Neuron (in vitro differentiated cells): ENCODE data around the gene MPPE1.
A peak's percentile ranks its signal among the peaks of the same experiment; 100 is the strongest.

Experiments
- H2AFZ ChIP-seq: one replicate; pipeline ENCODE4 v1.6.1; 2013; ENCODE audit warnings: low read depth, mild to moderate bottlenecking, inconsistent platforms, low read length, moderate library complexity
- H3K27me3 ChIP-seq: one replicate; pipeline ENCODE4 v1.6.1; 2013; ENCODE audit warnings: low read length; ENCODE audit not compliant: insufficient read depth
- H3K36me3 ChIP-seq: one replicate; pipeline ENCODE4 v1.6.1; 2013; ENCODE audit warnings: low read length; ENCODE audit not compliant: insufficient read depth
- H3K4me1 ChIP-seq: one replicate; pipeline ENCODE4 v1.6.1; 2013; ENCODE audit warnings: low read length; ENCODE audit not compliant: insufficient read depth
- H3K4me3 ChIP-seq: 2 replicates; pipeline ENCODE4 v1.5.1; 2013; ENCODE audit warnings: mild to moderate bottlenecking, low read length, moderate library complexity
- H3K9me3 ChIP-seq: one replicate; pipeline ENCODE4 v1.6.1; 2013; ENCODE audit warnings: low read length

MPPE1 gene

GRCh38 chr18:11851806-11852337 lies 56.2 kb downstream of the MPPE1 start:
- Histone ChIP-seq H3K36me3 (no peaks in the 10 kb centered on the region), H2AFZ (no peak overlapping the region), H3K4me1 (peaks cover 21% of the 10 kb centered on the region), H3K9me3 (no peaks in the 10 kb centered on the region), H3K27me3 (no peaks in the 10 kb centered on the region), H3K4me3 (peak overlapping the region; percentile 82)

GRCh38 chr18:11851146-11851805 lies 56.8 kb downstream of the MPPE1 start, which contains the start of gene CHMP1B:
TSS of gene CHMP1B (plus strand) at chr18:11851413. CDS start at chr18:11851512, 99 bp downstream.
- no peaks in the 10 kb centered on the region for H3K9me3 ChIP-seq
- H3K36me3 ChIP-seq, result no peaks in the 10 kb centered on the region
- H3K4me3 ChIP-seq, result peak within 1 kb of the TSS; percentile 82
- H3K4me1 ChIP-seq, result peaks cover 21% of the 10 kb centered on the region
- H3K27me3 ChIP-seq, result no peaks in the 10 kb centered on the region
- peak within 1 kb of the TSS; percentile 64 for H2AFZ ChIP-seq

- Histone ChIP-seq H2AFZ (peak overlapping the region; percentile 64), H3K9me3 (no peaks in the 10 kb centered on the region), H3K27me3 (no peaks in the 10 kb centered on the region), H3K4me3 (peak overlapping the region; percentile 82), H3K4me1 (peaks cover 21% of the 10 kb centered on the region), H3K36me3 (no peaks in the 10 kb centered on the region)
Observed at GRCh38 chr18:11850821-11851145, 57.3 kb downstream of the MPPE1 start.

- Histone ChIP-seq H3K9me3 (no peaks in the 10 kb centered on the region), H3K36me3 (no peaks in the 10 kb centered on the region), H3K4me3 (peak overlapping the region; percentile 82), H2AFZ (peak overlapping the region; percentile 64), H3K27me3 (no peaks in the 10 kb centered on the region), H3K4me1 (peaks cover 21% of the 10 kb centered on the region)
Observed at GRCh38 chr18:11849841-11850634, 58.1 kb downstream of the MPPE1 start.

- Histone ChIP-seq H3K4me3 (peak overlapping the region; percentile 82), H3K27me3 (no peaks in the 10 kb centered on the region), H3K4me1 (peaks cover 21% of the 10 kb centered on the region)
Observed at GRCh38 chr18:11849279-11849678, 58.8 kb downstream of the MPPE1 start.

GRCh38 chr18:11847811-11848210 lies 60.3 kb downstream of the MPPE1 start:
- H3K9me3 ChIP-seq, result no peaks in the 10 kb centered on the region
- H3K36me3 ChIP-seq, result no peaks in the 10 kb centered on the region
- H3K4me3 ChIP-seq, result no peak overlapping the region
- no peaks in the 10 kb centered on the region for H3K27me3 ChIP-seq
- no peak overlapping the region for H2AFZ ChIP-seq
- peaks cover 15% of the 10 kb centered on the region for H3K4me1 ChIP-seq

More at GRCh38 chr18:11849279-11849678, 58.8 kb downstream of the MPPE1 start:
- no peaks in the 10 kb centered on the region for H3K9me3 ChIP-seq
- H3K36me3 ChIP-seq, result no peaks in the 10 kb centered on the region
- H2AFZ ChIP-seq, result peak overlapping the region; percentile 64

DNA sequence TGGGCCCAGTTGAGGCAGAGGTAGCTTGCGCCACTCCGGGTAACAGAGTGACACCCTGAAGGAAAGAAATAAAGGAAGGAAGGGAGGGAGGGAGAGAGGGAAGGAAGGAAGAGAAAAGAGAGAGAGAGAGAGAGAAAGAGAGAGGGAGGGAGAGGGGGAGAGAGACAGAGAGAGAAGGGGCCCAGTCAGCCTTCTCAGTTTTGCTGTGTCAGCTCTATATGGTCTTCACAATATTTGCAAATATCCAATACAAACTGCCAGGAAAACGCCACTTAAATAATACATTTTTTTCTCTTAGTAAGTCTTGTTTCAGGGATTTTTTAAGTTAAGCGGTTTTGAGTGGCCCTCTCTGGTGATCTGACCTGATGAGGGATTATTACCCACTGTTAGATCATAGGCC lies 62.5 kb downstream of the MPPE1 start:
- Histone ChIP-seq H3K4me1 (peaks cover 15% of the 10 kb centered on the region), H3K4me3 (no peak overlapping the region), H3K27me3 (no peaks in the 10 kb centered on the region), H2AFZ (no peak overlapping the region), H3K36me3 (no peaks in the 10 kb centered on the region), H3K9me3 (no peaks in the 10 kb centered on the region)

DNA sequence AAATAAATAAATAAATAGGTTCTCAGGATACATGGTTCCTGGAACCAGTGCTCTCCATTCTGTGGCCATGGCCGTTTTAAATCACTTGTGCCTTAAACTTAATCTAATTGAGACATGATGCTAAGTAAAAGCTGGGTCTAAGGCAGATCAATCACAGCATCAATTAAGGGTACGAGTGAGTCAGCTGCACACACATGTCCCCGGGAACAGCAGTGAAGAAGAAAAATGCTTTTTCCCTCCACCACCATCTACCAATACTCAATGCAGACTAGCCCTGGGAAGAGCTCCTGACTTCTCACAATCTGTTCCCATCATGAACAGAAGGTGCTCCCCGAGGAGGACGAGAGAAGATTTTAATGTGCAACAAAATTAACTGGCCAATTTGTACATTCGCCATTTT lies 63.7 kb downstream of the MPPE1 start:
- Histone ChIP-seq H3K4me1 (peaks cover 6% of the 10 kb centered on the region), H3K9me3 (no peaks in the 10 kb centered on the region), H3K36me3 (no peaks in the 10 kb centered on the region), H3K27me3 (no peaks in the 10 kb centered on the region), H2AFZ (no peak overlapping the region), H3K4me3 (no peak overlapping the region)

GRCh38 chr18:11842562-11842961 lies 65.6 kb downstream of the MPPE1 start:
- no peaks in the 10 kb centered on the region for H3K9me3 ChIP-seq
- no peak overlapping the region for H2AFZ ChIP-seq
- no peak overlapping the region for H3K4me3 ChIP-seq
- no peaks in the 10 kb centered on the region for H3K27me3 ChIP-seq
- H3K4me1 ChIP-seq, result peaks cover 5% of the 10 kb centered on the region
- H3K36me3 ChIP-seq, result no peaks in the 10 kb centered on the region

- Histone ChIP-seq H3K36me3 (no peaks in the 10 kb centered on the region), H3K4me1 (peaks cover 5% of the 10 kb centered on the region), H3K9me3 (no peaks in the 10 kb centered on the region), H2AFZ (peak overlapping the region; percentile 21), H3K27me3 (no peaks in the 10 kb centered on the region), H3K4me3 (no peak overlapping the region)
Observed at GRCh38 chr18:11840493-11840892, 67.6 kb downstream of the MPPE1 start.

DNA sequence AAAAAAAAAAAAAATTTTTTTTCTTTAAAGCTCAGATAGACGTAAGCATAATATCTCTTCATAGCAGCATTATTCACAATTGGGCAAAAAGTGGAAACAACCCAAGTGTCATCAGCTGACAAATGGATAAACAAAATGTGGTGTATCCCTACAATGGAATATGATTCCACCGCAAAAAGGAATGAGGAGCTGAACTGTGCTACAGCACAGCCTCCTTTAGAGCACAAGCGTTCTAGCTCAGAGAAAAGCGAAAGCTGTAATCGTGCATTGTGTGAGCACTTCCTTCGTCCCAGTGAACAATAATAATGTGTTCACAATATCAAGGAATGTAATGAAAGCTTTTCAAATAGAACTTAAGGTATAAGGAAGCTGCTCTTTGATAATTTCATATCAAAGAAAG lies 68.6 kb downstream of the MPPE1 start:
- Histone ChIP-seq H3K9me3 (no peaks in the 10 kb centered on the region), H3K4me1 (peaks cover 5% of the 10 kb centered on the region), H3K36me3 (no peaks in the 10 kb centered on the region), H2AFZ (peak overlapping the region; percentile 21), H3K4me3 (no peak overlapping the region), H3K27me3 (no peaks in the 10 kb centered on the region)

DNA sequence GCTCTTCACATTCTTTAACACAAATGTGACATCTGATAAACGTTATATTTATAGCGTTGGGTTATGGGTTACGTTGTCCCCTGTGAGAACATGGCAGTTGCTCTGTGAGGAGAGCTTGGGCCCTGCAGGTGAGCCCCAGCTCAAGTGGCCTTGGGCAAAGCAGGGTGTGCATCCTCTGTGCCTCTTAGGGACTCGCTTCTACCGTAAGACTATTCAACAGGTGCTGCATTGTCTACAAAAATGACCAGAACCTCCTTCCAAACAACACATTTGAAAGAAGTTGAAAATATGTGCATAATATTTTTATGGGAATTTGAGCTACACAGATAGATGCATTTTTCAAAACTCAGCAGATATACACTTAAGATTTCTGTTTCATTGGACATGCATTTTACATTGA lies 73.3 kb downstream of the MPPE1 start:
- Histone ChIP-seq H3K27me3 (no peaks in the 10 kb centered on the region), H2AFZ (no peak overlapping the region), H3K9me3 (no peaks in the 10 kb centered on the region), H3K36me3 (no peaks in the 10 kb centered on the region), H3K4me1 (no peaks in the 10 kb centered on the region), H3K4me3 (no peak overlapping the region)
